Calu3 (cell line): ENCODE data around the gene NTM. TPM values are rescaled to one million over a fixed set of nuclear protein-coding genes. Genes with fewer than 3 reads are reported as not detected.

Source experiments
- BruUV-seq: library from RNA; stranded (reverse); fragments of 400-500 nt; replicated peaks from 2 replicates; lab custom pipeline; 2021; lab: Mats Ljungman, UMichigan
- CTCF ChIA-PET: fragments of 300-600 bp; sonication (Branson Sonifier 250); formaldehyde crosslinking; loops from one replicate; lab custom pipeline; 2022; ENCODE audit warnings: antibody characterized with exemption; lab: Charles Lee
- DNase-seq: peaks from one replicate; pipeline ENCODE4 v3.0.0; 2022
- H3K27ac Mint-ChIP-seq: one replicate; pipeline ENCODE4 v1.8.0; 2022; ENCODE audit warnings: mixed read lengths; ENCODE audit not compliant: unreplicated experiment
- H3K27me3 Mint-ChIP-seq: one replicate; pipeline ENCODE4 v1.8.0; 2022; ENCODE audit warnings: mixed read lengths; ENCODE audit not compliant: unreplicated experiment
- H3K36me3 Mint-ChIP-seq: one replicate; pipeline ENCODE4 v1.8.0; 2022; ENCODE audit warnings: mild to moderate bottlenecking, moderate library complexity, mixed read lengths; ENCODE audit not compliant: insufficient read depth, unreplicated experiment
- H3K4me1 Mint-ChIP-seq: one replicate; pipeline ENCODE4 v1.8.0; 2022; ENCODE audit warnings: mild to moderate bottlenecking, low read depth, mixed read lengths; ENCODE audit not compliant: unreplicated experiment
- H3K4me3 Mint-ChIP-seq: one replicate; pipeline ENCODE4 v1.8.0; 2022; ENCODE audit warnings: mild to moderate bottlenecking, low read depth, moderate library complexity, mixed read lengths; ENCODE audit not compliant: unreplicated experiment
- H3K9me3 Mint-ChIP-seq: one replicate; pipeline ENCODE4 v1.8.0; 2022; ENCODE audit warnings: low read depth, mixed read lengths; ENCODE audit not compliant: unreplicated experiment
- intact Hi-C: fragments of 100-400 bp; cut with micrococcal nuclease; formaldehyde crosslinking; loops from one replicate; pipeline ENCODE4 v1.10.0; 2022; ENCODE audit not compliant: unreplicated experiment
- total RNA-seq: library from RNA; stranded (reverse); gene quantifications from 2 replicates; pipeline ENCODE4 v1.2.3, GENCODE V29; 2022
- TF ChIP-seq, protein P1 (sequence below): fragments of 200-600 bp; IDR thresholded peaks from one replicate; pipeline ENCODE4 v1.8.0; 2022; ENCODE audit warnings: antibody characterized with exemption; ENCODE audit not compliant: unreplicated experiment

NTM gene
- total RNA-seq, 1 experiment from 2014 or later, result not detected

DNA sequence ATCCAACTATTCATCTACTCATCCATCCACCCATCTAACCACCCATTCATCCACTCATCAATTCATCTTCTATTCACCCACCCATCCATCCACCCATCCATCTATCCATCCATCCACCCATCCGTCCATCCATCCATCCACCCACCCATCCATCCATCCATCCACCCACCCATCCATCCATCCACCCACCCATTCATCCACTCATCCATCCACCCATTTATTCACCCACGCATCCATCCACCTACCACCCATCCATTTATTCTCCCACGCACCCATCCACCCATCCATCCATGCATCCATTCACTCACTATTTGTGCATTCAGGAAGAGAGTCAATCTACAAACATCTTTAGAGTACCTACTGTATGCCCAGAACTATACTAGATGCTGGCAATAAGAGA lies 482.3 kb downstream of the NTM start:
- intact Hi-C loops, result no loop called here
- TF ChIP-seq, protein P1, sequence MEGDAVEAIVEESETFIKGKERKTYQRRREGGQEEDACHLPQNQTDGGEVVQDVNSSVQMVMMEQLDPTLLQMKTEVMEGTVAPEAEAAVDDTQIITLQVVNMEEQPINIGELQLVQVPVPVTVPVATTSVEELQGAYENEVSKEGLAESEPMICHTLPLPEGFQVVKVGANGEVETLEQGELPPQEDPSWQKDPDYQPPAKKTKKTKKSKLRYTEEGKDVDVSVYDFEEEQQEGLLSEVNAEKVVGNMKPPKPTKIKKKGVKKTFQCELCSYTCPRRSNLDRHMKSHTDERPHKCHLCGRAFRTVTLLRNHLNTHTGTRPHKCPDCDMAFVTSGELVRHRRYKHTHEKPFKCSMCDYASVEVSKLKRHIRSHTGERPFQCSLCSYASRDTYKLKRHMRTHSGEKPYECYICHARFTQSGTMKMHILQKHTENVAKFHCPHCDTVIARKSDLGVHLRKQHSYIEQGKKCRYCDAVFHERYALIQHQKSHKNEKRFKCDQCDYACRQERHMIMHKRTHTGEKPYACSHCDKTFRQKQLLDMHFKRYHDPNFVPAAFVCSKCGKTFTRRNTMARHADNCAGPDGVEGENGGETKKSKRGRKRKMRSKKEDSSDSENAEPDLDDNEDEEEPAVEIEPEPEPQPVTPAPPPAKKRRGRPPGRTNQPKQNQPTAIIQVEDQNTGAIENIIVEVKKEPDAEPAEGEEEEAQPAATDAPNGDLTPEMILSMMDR, result no peak
- CTCF ChIA-PET, result no interaction called here
- DNase-seq, result no peak
- Mint-ChIP-seq H3K36me3 (no peaks in the 10 kb centered on the region), H3K4me1 (no peaks in the 10 kb centered on the region), H3K4me3 (no peak overlapping the region), H3K9me3 (peaks cover 9% of the 10 kb centered on the region), H3K27ac (no peak overlapping the region), H3K27me3 (no peaks in the 10 kb centered on the region)
- BruUV-seq, result no TSS peak

DNA sequence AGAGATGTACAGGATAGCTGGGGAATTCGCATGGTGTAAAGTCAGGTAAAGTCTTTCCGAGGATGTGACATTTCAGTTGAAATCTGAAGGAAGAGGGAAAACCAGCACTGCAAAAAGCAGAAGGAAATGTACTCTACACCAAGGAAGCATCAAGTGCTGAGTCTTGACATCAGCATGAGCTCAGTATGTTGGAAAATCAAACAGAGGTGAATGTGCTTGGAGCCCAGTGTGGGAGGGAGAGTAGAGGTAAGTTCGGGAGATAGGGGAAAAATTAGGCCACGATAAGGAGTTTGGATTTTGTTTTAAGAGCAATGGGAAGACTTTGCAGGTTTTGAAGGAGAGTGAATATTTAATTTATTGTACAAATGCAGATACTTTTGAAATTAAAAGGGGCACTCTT lies 484.0 kb downstream of the NTM start:
- Mint-ChIP-seq H3K27ac (no peak overlapping the region), H3K27me3 (no peaks in the 10 kb centered on the region), H3K4me1 (no peaks in the 10 kb centered on the region), H3K9me3 (peaks cover 6% of the 10 kb centered on the region), H3K36me3 (no peaks in the 10 kb centered on the region), H3K4me3 (no peak overlapping the region)
- DNase-seq, result no peak
- TF ChIP-seq, protein P1, result no peak
- BruUV-seq, result no TSS peak
- intact Hi-C loops, result no loop called here
- CTCF ChIA-PET, result no interaction called here

DNA sequence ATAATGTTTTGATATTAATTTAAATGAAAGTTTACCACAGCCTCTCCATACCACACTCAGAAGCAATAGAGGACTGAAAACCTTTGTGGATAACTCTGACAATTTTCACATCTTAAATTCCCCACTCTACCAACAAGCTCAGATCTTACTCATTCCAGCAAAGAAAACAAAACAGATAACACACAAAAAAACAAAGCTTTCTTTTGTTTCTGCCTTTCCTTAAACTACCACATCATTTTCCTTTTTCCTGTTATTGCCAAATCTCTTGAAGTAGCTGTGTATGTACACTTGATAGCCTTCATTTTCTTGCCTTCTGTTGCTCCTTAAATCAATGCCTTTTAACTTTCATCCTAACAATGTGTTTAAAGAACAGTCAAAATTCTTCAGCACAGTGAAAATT lies 484.9 kb downstream of the NTM start:
- Mint-ChIP-seq H3K27ac (no peak overlapping the region), H3K4me1 (no peaks in the 10 kb centered on the region), H3K9me3 (peaks cover 9% of the 10 kb centered on the region), H3K36me3 (no peaks in the 10 kb centered on the region), H3K27me3 (no peaks in the 10 kb centered on the region), H3K4me3 (no peak overlapping the region)
- BruUV-seq, result no TSS peak
- TF ChIP-seq, protein P1, result no peak
- intact Hi-C loops, result no loop called here
- DNase-seq, result no peak
- CTCF ChIA-PET, result no interaction called here

DNA sequence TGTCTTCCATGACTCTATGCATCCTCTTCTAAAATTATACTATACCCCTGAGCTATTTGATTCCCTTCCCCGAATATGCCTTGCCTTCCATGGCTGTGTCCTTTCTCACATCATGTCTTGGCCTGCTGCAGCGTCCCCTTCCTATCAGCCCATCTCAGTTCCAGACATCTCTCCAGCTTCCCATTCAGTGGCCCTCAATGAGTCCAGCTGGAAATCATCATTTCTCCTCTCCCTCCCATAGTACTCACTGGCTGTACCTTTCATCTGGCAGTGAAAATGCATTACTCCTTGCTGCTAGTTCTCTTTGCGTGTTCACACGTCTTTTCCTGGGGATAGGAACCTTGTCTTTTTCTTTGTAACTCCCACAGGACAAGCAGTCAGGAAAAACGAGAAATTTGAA lies 486.8 kb downstream of the NTM start:
- H3K4me1 Mint-ChIP-seq, result no peaks in the 10 kb centered on the region
- no peak overlapping the region for H3K4me3 Mint-ChIP-seq
- no peaks in the 10 kb centered on the region for H3K27me3 Mint-ChIP-seq
- CTCF ChIA-PET, result no interaction called here
- no peak for DNase-seq
- no peaks in the 10 kb centered on the region for H3K36me3 Mint-ChIP-seq
- TF ChIP-seq, protein P1, result no peak
- no TSS peak for BruUV-seq
- intact Hi-C loops, result no loop called here
- no peak overlapping the region for H3K27ac Mint-ChIP-seq
- peaks cover 7% of the 10 kb centered on the region for H3K9me3 Mint-ChIP-seq

DNA sequence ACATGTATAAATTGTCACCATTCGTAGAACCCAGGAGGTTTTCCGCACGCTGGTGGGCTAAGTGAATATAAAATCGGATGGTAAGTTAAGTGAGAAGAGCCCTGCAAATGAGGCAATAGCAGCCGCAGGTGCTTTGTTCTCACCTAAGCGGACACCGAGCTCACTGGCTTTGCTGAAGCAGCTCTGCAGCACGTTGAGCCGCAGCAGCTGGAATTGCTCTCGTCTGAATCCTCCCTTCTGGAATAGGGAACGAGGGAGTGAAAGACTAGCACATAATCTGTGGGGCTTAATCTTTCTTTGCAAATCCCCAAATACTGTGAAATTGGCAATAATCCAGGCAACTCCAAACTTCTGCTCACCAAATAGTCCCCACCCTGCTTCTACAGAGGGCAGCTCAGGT lies 488.1 kb downstream of the NTM start:
- no peak for DNase-seq
- H3K27ac Mint-ChIP-seq, result no peak overlapping the region
- no TSS peak for BruUV-seq
- H3K4me3 Mint-ChIP-seq, result no peak overlapping the region
- no peaks in the 10 kb centered on the region for H3K27me3 Mint-ChIP-seq
- H3K9me3 Mint-ChIP-seq, result peaks cover 4% of the 10 kb centered on the region
- CTCF ChIA-PET, result no interaction called here
- TF ChIP-seq, protein P1, result no peak
- intact Hi-C loops, result no loop called here
- H3K4me1 Mint-ChIP-seq, result no peaks in the 10 kb centered on the region
- H3K36me3 Mint-ChIP-seq, result no peaks in the 10 kb centered on the region
